Stomach (tissue), 9 donors: ENCODE data around the gene KPTN. TPM values are rescaled to one million over a fixed set of nuclear protein-coding genes. Genes with fewer than 3 reads are reported as not detected.
A peak's percentile ranks its signal among the peaks of the same experiment; 100 is the strongest.

ENCODE experiments used
- DNase-seq, 2 donors: peaks; one replicate each; pipeline versions ENCODE4 v3.0.0 to v3.0.0-alpha.2; 2013 to 2019
- H3K27ac ChIP-seq, 5 donors: fragments of 200-600 bp in 4 of 5; sonication (generic) in 4 of 5; one replicate each; pipeline ENCODE4 v1.5.1; 2013 to 2019; ENCODE audit warnings: mild to moderate bottlenecking in 1 of 5, moderate library complexity in 1 of 5
- H3K27me3 ChIP-seq, 3 donors: fragments of 200-600 bp; sonication (generic); one replicate each; pipeline ENCODE4 v1.5.1; 2017 to 2019; ENCODE audit warnings: mixed run types in 1 of 3
- H3K36me3 ChIP-seq, 4 donors: fragments of 200-600 bp; sonication (generic); 1 replicate in 3 of 4; 2 replicates in 1 of 4; pipeline ENCODE4 v1.5.1; 2016 to 2019
- H3K4me1 ChIP-seq, 4 donors: fragments of 200-600 bp; sonication (generic); one replicate each; pipeline ENCODE4 v1.5.1; 2016 to 2019
- H3K4me3 ChIP-seq, 4 donors: fragments of 200-600 bp; sonication (generic) in 3 of 4; one replicate each; pipeline ENCODE4 v1.5.1; 2016 to 2019; ENCODE audit warnings: mild to moderate bottlenecking in 1 of 4
- H3K9me3 ChIP-seq, 4 donors: fragments of 200-600 bp; sonication (generic); one replicate each; pipeline ENCODE4 v1.5.1; 2016 to 2019
- EP300 ChIP-seq: sonication (generic); formaldehyde crosslinking; IDR thresholded peaks from one replicate; pipeline ENCODE4 v1.6.1; 2017; ENCODE audit warnings: antibody characterized with exemption
- POLR2A ChIP-seq, 4 donors: fragments of 450-650 bp; IDR thresholded peaks; one replicate each; pipeline ENCODE4 v1.6.1; 2016; ENCODE audit warnings: antibody characterized with exemption in 4 of 4, control low read depth in 2 of 4, mild to moderate bottlenecking in 1 of 4, moderate library complexity in 1 of 4
- POLR2AphosphoS5 ChIP-seq, 3 donors: sonication (generic); formaldehyde crosslinking; IDR thresholded peaks; one replicate each; pipeline ENCODE4 v1.6.1; 2016; ENCODE audit warnings: antibody characterized with exemption in 3 of 3
- WGBS, 5 donors: extraction: QIAGEN DNeasy Blood & Tissue Kit in 3 of 5; methylation state at CpG; one replicate each; pipeline versions ENCODE4 v1.1.5 to v1.1.7; 2013 to 2018; 5-methylcytosine and 5-hydroxymethylcytosine counted together
- intact Hi-C: fragments of 100-400 bp; cut with DNase I; formaldehyde crosslinking; loops from one replicate; pipeline ENCODE4 v1.15.1; 2023; ENCODE audit warnings: low total_unique reads
- polyA plus RNA-seq, 3 donors: library from polyadenylated mRNA; stranded (reverse); fragments of 200-250 nt; gene quantifications; one replicate each; pipeline ENCODE4 v1.2.3, GENCODE V29; 2013
- total RNA-seq, 5 donors: library from RNA; depleted of rRNA; stranded (reverse); fragments of >200 nt; gene quantifications; one replicate each; pipeline versions ENCODE4 v1.1.0 to v1.2.3, GENCODE V29; 2014 to 2016
- TF ChIP-seq, protein P1 (sequence below), 7 experiments: fragments of 450-650 bp in 4 of 7; fragments of 200-600 bp in 3 of 7; sonication (generic) in 3 of 7; IDR thresholded peaks; one replicate each; pipeline ENCODE4 v1.5.1; 2016 to 2019; ENCODE audit warnings: antibody characterized with exemption in 7 of 7, control low read depth in 2 of 7, mild to moderate bottlenecking in 1 of 7
- donor health status: healthy with polysubstance abuse.
- donor health status: Bipolar disorder and iron deficiency.
- donor health status: healthy.

Gene KPTN
- total and polyA plus RNA-seq, 8 donors: 3.2 to 28.0 (median 18.9) TPM

DNA sequence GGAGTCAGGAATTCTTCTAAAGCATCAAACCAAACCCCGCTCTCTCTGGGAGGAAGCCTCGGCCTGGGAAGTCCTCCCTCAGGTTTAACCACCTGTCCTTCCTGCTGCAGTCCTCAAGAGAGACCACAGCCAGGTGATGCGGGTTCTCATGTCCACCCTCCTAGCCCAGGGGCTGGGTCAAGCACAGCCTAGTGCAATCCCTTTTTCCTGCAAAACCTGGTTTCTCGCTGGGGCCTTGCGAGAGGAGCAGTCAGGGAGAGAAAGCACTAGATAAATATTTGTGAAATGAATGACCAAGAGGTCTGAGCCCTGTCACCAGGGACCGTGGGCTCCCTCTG lies 14.7 kb downstream of the KPTN start:
- 5 to 17% (median 14%) methylated on average over 3 to 6 of the region's 6 CpGs for WGBS, 5 donors
- intact Hi-C loops: no loop called here
- Histone ChIP-seq H3K4me3 (no peak overlapping the region), H3K36me3 (no peaks in the 10 kb centered on the region), H3K27me3 (peaks cover 0 to 93% (median 64%) of the 10 kb centered on the region in 3 donors), H3K9me3 (no peaks in the 10 kb centered on the region), H3K27ac (peak overlapping the region in 1 of 5 donors; percentile 42), H3K4me1 (peaks cover 0 to 36% (median 21%) of the 10 kb centered on the region in 4 donors)
- TF ChIP-seq, protein P1, sequence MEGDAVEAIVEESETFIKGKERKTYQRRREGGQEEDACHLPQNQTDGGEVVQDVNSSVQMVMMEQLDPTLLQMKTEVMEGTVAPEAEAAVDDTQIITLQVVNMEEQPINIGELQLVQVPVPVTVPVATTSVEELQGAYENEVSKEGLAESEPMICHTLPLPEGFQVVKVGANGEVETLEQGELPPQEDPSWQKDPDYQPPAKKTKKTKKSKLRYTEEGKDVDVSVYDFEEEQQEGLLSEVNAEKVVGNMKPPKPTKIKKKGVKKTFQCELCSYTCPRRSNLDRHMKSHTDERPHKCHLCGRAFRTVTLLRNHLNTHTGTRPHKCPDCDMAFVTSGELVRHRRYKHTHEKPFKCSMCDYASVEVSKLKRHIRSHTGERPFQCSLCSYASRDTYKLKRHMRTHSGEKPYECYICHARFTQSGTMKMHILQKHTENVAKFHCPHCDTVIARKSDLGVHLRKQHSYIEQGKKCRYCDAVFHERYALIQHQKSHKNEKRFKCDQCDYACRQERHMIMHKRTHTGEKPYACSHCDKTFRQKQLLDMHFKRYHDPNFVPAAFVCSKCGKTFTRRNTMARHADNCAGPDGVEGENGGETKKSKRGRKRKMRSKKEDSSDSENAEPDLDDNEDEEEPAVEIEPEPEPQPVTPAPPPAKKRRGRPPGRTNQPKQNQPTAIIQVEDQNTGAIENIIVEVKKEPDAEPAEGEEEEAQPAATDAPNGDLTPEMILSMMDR (IDR thresholded peaks at IDR 0.05): no peak
- TF ChIP-seq EP300: no peak
- TF ChIP-seq POLR2A (IDR thresholded peaks at IDR 0.05): no peak
- no peak for TF ChIP-seq POLR2AphosphoS5 (IDR thresholded peaks at IDR 0.05)
- peak in 1 of 2 donors; percentile 7 for DNase-seq

DNA sequence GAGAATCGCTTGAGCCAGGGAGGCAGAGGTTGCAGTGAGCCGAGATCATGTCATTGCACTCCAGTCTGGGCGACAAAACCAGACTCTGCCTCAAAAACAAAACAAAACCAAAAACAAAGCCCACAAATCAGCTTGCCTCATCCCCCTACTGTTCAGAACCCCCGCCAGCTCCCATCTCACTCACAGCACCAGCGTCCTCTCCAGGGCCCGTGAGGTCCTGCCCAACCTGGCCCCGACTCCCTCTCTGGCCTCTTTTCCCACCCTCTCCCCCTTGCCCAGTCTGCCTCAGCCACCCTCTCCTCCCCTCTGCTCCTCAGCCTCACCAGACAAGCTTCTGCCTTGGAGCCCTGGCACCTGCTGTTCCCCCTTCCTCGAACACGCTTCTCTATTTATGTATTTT lies 16.1 kb downstream of the KPTN start:
- Histone ChIP-seq H3K27me3 (peaks cover 0 to 83% (median 56%) of the 10 kb centered on the region in 3 donors), H3K4me3 (no peak overlapping the region), H3K4me1 (peaks cover 0 to 36% (median 21%) of the 10 kb centered on the region in 4 donors), H3K36me3 (no peaks in the 10 kb centered on the region), H3K27ac (no peak overlapping the region), H3K9me3 (no peaks in the 10 kb centered on the region)
- intact Hi-C loops: no loop called here
- 41 to 52% (median 47%) methylated on average over 9 of the region's 9 CpGs for WGBS, 5 donors
- TF ChIP-seq POLR2AphosphoS5 (IDR thresholded peaks at IDR 0.05) (no peak), POLR2A (IDR thresholded peaks at IDR 0.05) (no peak), EP300 (no peak)
- TF ChIP-seq, protein P1 (IDR thresholded peaks at IDR 0.05): no peak
- no peak for DNase-seq

DNA sequence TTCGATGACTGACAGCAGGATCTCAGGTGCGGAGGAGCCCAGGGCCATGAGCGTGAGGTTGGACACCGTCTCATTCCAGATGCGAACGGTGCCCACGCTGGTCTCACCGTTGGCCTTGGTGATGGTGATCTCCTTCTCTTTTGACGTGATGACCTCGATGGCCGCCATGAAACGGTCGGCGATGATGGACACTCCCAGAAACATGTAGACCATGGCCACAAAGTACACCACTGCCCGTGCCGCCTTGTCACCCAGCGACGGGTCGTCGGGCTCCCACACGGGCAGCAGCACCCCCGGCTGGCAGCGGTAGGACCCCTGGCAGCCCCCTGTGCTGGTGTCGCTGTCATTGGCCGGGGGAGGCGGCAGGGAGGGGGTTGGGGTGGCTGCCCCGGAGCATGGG lies 18.1 kb downstream of the KPTN start:
- Histone ChIP-seq H3K4me1 (peaks cover 0 to 18% (median 9%) of the 10 kb centered on the region in 4 donors), H3K27ac (no peak overlapping the region), H3K4me3 (no peak overlapping the region), H3K27me3 (peaks cover 0 to 82% (median 37%) of the 10 kb centered on the region in 3 donors), H3K36me3 (no peaks in the 10 kb centered on the region), H3K9me3 (no peaks in the 10 kb centered on the region)
- no peak for DNase-seq
- intact Hi-C loops: no loop called here
- 84 to 93% (median 90%) methylated on average over 17 to 27 of the region's 27 CpGs for WGBS, 5 donors
- no peak for TF ChIP-seq POLR2A (IDR thresholded peaks at IDR 0.05)
- no peak for TF ChIP-seq EP300
- TF ChIP-seq, protein P1 (IDR thresholded peaks at IDR 0.05): no peak
- no peak for TF ChIP-seq POLR2AphosphoS5 (IDR thresholded peaks at IDR 0.05)

DNA sequence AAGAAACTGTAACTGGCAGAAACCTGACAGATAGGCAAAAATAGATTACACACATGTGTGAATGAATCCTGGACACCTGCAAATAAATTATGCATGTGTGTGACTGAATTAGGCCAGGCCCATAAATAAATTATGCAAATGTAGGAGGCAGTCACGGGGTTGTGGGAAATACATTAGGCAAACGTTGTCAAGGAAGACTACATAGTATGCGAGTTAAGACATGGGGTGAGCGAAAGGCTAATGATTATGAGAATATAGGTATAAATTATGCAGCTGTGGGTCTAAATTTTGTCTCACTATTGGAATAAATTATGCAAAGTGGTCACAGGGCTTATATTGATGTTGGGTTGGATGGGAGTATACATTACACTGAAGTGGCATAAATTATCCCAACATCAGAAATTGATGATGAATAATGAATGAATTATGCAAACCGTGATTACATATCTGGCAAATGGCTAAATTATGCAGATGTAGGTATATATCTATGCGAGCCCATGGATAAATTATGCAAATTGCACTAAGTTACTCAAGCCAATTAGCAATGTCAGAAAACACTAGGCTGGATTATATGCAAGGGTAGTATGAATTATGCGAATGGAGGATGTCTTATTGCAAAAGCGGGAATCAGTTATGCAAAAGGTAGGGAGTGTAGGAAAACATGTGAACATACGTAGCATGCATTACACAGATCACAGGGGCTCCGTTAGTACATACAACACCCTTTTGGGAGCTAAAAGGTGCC lies 19.2 kb downstream of the KPTN start:
- H3K27me3 ChIP-seq: peaks cover 0 to 82% (median 33%) of the 10 kb centered on the region in 3 donors
- TF ChIP-seq POLR2AphosphoS5 (IDR thresholded peaks at IDR 0.05) (no peak), POLR2A (IDR thresholded peaks at IDR 0.05) (no peak), EP300 (no peak)
- TF ChIP-seq, protein P1 (IDR thresholded peaks at IDR 0.05): no peak
- no peak overlapping the region for H3K27ac ChIP-seq
- no peak overlapping the region for H3K4me3 ChIP-seq
- WGBS, 5 donors: 67 to 69% (median 69%) methylated on average over 10 of the region's 10 CpGs
- no peaks in the 10 kb centered on the region for H3K36me3 ChIP-seq
- H3K4me1 ChIP-seq: peaks cover 0 to 10% (median 3%) of the 10 kb centered on the region in 4 donors
- DNase-seq: no peak
- no peaks in the 10 kb centered on the region for H3K9me3 ChIP-seq
- intact Hi-C loops: no loop called here
